Activated naive CD4-positive, alpha-beta T cell treated with anti-CD3 and anti-CD28 coated beads, Interleukin-2, amount 50 U/mL, for 16 hours (primary cell): Measurements from ENCODE around the gene PIGZ.
A peak's percentile ranks its signal among the peaks of the same experiment; 100 is the strongest.
"Not testable (repeated sequence)": the region's sequence is repeated elsewhere in the genome, so short reads cannot be mapped to it uniquely, and the experiment has no call there.

Experiments used
- DNase-seq: peaks from one replicate; pipeline ENCODE4 v3.0.0-alpha.2; 2020

The PIGZ gene

GRCh38 chr3:196948442-196949284 is 20.0 kb downstream of the PIGZ start:
- no peak for DNase-seq

- no peak for DNase-seq
Measured at GRCh38 chr3:196947860-196948441, 20.7 kb downstream of the PIGZ start.

GRCh38 chr3:196947136-196947859 is 21.3 kb downstream of the PIGZ start:
- no peak for DNase-seq

GRCh38 chr3:196944037-196944790 is 24.4 kb downstream of the PIGZ start:
- not testable (repeated sequence) for DNase-seq

GRCh38 chr3:196942915-196943277 is 25.7 kb downstream of the PIGZ start:
- no peak for DNase-seq

GRCh38 chr3:196942226-196942914 is 26.3 kb downstream of the PIGZ start, which contains the start of gene NCBP2:
NCBP2 (minus strand) TSS chr3:196942528; CDS start chr3:196942503, 25 bp downstream.
- peak; percentile 100 for DNase-seq

- DNase-seq, result peak; percentile 75
Measured at GRCh38 chr3:196941729-196942225, 26.9 kb downstream of the PIGZ start.

- no peak for DNase-seq
Measured at GRCh38 chr3:196938576-196938975, 30.1 kb downstream of the PIGZ start.

- no peak for DNase-seq
Measured at GRCh38 chr3:196938124-196938523, 30.5 kb downstream of the PIGZ start.

- no peak for DNase-seq
Measured at GRCh38 chr3:196936288-196936687, 32.3 kb downstream of the PIGZ start.

- DNase-seq, result no peak
Measured at GRCh38 chr3:196932600-196932999, 36.0 kb downstream of the PIGZ start.

- no peak for DNase-seq
Measured at GRCh38 chr3:196931828-196932587, 36.6 kb downstream of the PIGZ start.

- no peak for DNase-seq
Measured at GRCh38 chr3:196931157-196931556, 37.5 kb downstream of the PIGZ start.

- DNase-seq, result no peak
Measured at GRCh38 chr3:196927571-196928453, 40.8 kb downstream of the PIGZ start.

- DNase-seq, result no peak
Measured at GRCh38 chr3:196920733-196921132, 47.9 kb downstream of the PIGZ start.

GRCh38 chr3:196918968-196919367 is 49.7 kb downstream of the PIGZ start:
- no peak for DNase-seq

- no peak for DNase-seq
Measured at GRCh38 chr3:196916995-196917394, 51.6 kb downstream of the PIGZ start.

- no peak for DNase-seq
Measured at GRCh38 chr3:196916221-196916620, 52.4 kb downstream of the PIGZ start.

- no peak for DNase-seq
Measured at GRCh38 chr3:196915375-196915774, 53.3 kb downstream of the PIGZ start.

- no peak for DNase-seq
Measured at GRCh38 chr3:196914866-196915265, 53.8 kb downstream of the PIGZ start.
